ENCODE data around the gene TPRG1L.

- no peak for TF ChIP-seq CTCF (IDR thresholded peaks at IDR 0.05)
- TF ChIP-seq POLR2A (IDR thresholded peaks at IDR 0.05), result no peak
Measured at GRCh38 chr1:3638027-3638426, 13.2 kb downstream of the TPRG1L start.

Measured in testis (tissue), 2 donors.